ENCODE results near the gene SDSL.

SDSL gene

GRCh38 chr12:113468365-113469223 is 46.4 kb downstream of the SDSL start:
- Histone ChIP-seq H3K36me3 (no peaks in the 10 kb centered on the region), H3K4me1 (peaks cover 0 to 56% (median 45%) of the 10 kb centered on the region in 4 donors), H3K27me3 (peaks cover 10 to 100% of the 10 kb centered on the region in 2 donors), H3K27ac (no peak overlapping the region), H3K4me3 (no peak overlapping the region), H3K9me3 (no peaks in the 10 kb centered on the region)
- DNase-seq, result no peak
- no peak for TF ChIP-seq CTCF (IDR thresholded peaks at IDR 0.05)
- intact Hi-C loops (cut with DNase I; ENCODE audit: low total_unique reads), result loop anchor here (5.0 kb wide), 1 partner anchor 444 kb away; no protein-coding TSS in a partner anchor

GRCh38 chr12:113469224-113469948 is 47.2 kb downstream of the SDSL start:
- intact Hi-C loops (cut with DNase I; ENCODE audit: low total_unique reads), result loop anchor here (5.0 kb wide), 1 partner anchor 443 kb away; no protein-coding TSS in a partner anchor
- no peak for DNase-seq
- no peak overlapping the region for H3K4me3 ChIP-seq
- H3K9me3 ChIP-seq, result no peaks in the 10 kb centered on the region
- no peaks in the 10 kb centered on the region for H3K36me3 ChIP-seq
- H3K27me3 ChIP-seq, result peaks cover 10 to 100% of the 10 kb centered on the region in 2 donors
- H3K4me1 ChIP-seq, result peaks cover 0 to 48% (median 37%) of the 10 kb centered on the region in 4 donors
- H3K27ac ChIP-seq, result no peak overlapping the region
- no peak for TF ChIP-seq CTCF (IDR thresholded peaks at IDR 0.05)

- H3K27me3 ChIP-seq, result peaks cover 8 to 100% of the 10 kb centered on the region in 2 donors
- H3K27ac ChIP-seq, result no peak overlapping the region
- H3K36me3 ChIP-seq, result no peaks in the 10 kb centered on the region
- no peak for DNase-seq
- no peak for TF ChIP-seq CTCF (IDR thresholded peaks at IDR 0.05)
- no peak overlapping the region for H3K4me3 ChIP-seq
- H3K9me3 ChIP-seq, result no peaks in the 10 kb centered on the region
- peaks cover 0 to 41% (median 30%) of the 10 kb centered on the region in 4 donors for H3K4me1 ChIP-seq
- intact Hi-C loops (cut with DNase I; ENCODE audit: low total_unique reads), result loop anchor here (5.0 kb wide), 1 partner anchor 442 kb away; no protein-coding TSS in a partner anchor
Measured at GRCh38 chr12:113469949-113470743, 48.0 kb downstream of the SDSL start.

- H3K27me3 ChIP-seq, result peaks cover 4 to 100% of the 10 kb centered on the region in 2 donors
- H3K27ac ChIP-seq, result no peak overlapping the region
- DNase-seq, result no peak
- peaks cover 0 to 32% (median 24%) of the 10 kb centered on the region in 4 donors for H3K4me1 ChIP-seq
- TF ChIP-seq CTCF (IDR thresholded peaks at IDR 0.05), result no peak
- H3K4me3 ChIP-seq, result no peak overlapping the region
- intact Hi-C loops (cut with DNase I; ENCODE audit: low total_unique reads), result no loop called here
- H3K36me3 ChIP-seq, result no peaks in the 10 kb centered on the region
- no peaks in the 10 kb centered on the region for H3K9me3 ChIP-seq
Measured at GRCh38 chr12:113470871-113471618, 48.9 kb downstream of the SDSL start.

Data from tibial artery (tissue), 4 donors.